PFSK-1 (cell line): ENCODE measurements around the gene PRMT1.

Experiments
- FOXP2 ChIP-seq: optimal IDR thresholded peaks from 2 replicates; pipeline ENCODE3; 2011; ENCODE audit warnings: borderline replicate concordance, control low read depth, inconsistent platforms; ENCODE audit not compliant: insufficient read depth; ENCODE audit errors: extremely low read length, extremely low read depth
- POLR2AphosphoS5 ChIP-seq: IDR thresholded peaks from 2 replicates; pipeline ENCODE4 v1.6.1; 2012; ENCODE audit warnings: low read depth, mild to moderate bottlenecking, control low read depth, low read length, moderate library complexity
- SIN3A ChIP-seq: IDR thresholded peaks from 2 replicates; pipeline ENCODE4 v1.6.1; 2012; ENCODE audit warnings: mild to moderate bottlenecking, low read length, moderate library complexity, borderline replicate concordance; ENCODE audit not compliant: insufficient read depth
- TAF1 ChIP-seq: IDR thresholded peaks from 2 replicates; pipeline ENCODE4 v1.6.1; 2012; ENCODE audit warnings: low read length, control low read depth, borderline replicate concordance; ENCODE audit not compliant: insufficient read depth
- TF ChIP-seq, protein P1 (sequence below), 2 experiments: IDR thresholded peaks; 2 replicates each; pipeline versions ENCODE4 v1.6.1 to v1.8.0; 2011 to 2012; ENCODE audit warnings: low read depth in 2 of 2, low read length in 2 of 2, control low read depth in 1 of 2, inconsistent platforms in 1 of 2, mild to moderate bottlenecking in 1 of 2, moderate library complexity in 1 of 2; ENCODE audit not compliant: insufficient read depth in 1 of 2

PRMT1 gene

GRCh38 chr19:49632576-49632975 is 44.5 kb upstream of the PRMT1 start:
- TF ChIP-seq TAF1 (no peak), FOXP2 (no peak), POLR2AphosphoS5 (no peak), SIN3A (no peak)
- TF ChIP-seq, protein P1, sequence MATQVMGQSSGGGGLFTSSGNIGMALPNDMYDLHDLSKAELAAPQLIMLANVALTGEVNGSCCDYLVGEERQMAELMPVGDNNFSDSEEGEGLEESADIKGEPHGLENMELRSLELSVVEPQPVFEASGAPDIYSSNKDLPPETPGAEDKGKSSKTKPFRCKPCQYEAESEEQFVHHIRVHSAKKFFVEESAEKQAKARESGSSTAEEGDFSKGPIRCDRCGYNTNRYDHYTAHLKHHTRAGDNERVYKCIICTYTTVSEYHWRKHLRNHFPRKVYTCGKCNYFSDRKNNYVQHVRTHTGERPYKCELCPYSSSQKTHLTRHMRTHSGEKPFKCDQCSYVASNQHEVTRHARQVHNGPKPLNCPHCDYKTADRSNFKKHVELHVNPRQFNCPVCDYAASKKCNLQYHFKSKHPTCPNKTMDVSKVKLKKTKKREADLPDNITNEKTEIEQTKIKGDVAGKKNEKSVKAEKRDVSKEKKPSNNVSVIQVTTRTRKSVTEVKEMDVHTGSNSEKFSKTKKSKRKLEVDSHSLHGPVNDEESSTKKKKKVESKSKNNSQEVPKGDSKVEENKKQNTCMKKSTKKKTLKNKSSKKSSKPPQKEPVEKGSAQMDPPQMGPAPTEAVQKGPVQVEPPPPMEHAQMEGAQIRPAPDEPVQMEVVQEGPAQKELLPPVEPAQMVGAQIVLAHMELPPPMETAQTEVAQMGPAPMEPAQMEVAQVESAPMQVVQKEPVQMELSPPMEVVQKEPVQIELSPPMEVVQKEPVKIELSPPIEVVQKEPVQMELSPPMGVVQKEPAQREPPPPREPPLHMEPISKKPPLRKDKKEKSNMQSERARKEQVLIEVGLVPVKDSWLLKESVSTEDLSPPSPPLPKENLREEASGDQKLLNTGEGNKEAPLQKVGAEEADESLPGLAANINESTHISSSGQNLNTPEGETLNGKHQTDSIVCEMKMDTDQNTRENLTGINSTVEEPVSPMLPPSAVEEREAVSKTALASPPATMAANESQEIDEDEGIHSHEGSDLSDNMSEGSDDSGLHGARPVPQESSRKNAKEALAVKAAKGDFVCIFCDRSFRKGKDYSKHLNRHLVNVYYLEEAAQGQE (IDR thresholded peaks at IDR 0.05; ENCODE audit: insufficient read depth in 1 of 2, low read depth in 2 of 2, low read length in 2 of 2) = no peak

DNA sequence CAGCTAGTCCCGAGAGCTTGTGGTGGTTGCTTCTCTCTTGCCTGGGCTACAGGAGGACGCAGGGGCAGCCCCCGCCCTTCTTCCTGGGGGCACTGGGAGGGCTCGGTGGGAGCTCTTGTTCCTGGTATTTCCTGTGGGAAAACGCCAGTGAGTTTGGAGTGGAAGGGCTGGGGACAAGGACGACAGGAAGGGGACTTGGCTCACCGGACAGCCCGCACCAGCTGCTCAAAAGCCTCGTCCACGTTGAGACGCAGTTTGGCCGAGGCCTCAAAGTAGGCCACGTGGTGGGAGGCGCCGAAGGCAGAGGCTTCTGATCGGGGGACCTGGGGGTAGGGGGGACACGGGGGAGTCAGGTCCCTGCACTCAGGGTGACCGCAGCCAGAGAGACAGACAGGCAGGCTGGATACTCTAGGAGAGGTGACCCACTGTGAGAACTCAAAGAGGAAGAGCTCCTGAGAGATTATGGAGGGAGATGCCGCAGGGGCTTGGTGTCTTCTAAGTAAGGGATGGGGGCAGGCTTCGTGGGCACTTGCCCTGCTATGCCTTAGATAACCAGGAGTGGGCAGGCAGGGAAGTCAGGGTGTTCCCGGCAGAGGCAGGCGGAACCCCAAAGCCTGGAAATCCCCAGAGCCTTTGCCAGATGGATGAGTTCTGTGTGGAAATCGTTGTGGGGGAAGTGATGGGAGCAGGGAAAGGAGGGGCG is 41.4 kb upstream of the PRMT1 start:
- TF ChIP-seq, protein P1 (IDR thresholded peaks at IDR 0.05; ENCODE audit: insufficient read depth in 1 of 2, low read depth in 2 of 2, low read length in 2 of 2) = no peak
- TF ChIP-seq SIN3A (no peak), TAF1 (no peak), POLR2AphosphoS5 (no peak), FOXP2 (no peak)

DNA sequence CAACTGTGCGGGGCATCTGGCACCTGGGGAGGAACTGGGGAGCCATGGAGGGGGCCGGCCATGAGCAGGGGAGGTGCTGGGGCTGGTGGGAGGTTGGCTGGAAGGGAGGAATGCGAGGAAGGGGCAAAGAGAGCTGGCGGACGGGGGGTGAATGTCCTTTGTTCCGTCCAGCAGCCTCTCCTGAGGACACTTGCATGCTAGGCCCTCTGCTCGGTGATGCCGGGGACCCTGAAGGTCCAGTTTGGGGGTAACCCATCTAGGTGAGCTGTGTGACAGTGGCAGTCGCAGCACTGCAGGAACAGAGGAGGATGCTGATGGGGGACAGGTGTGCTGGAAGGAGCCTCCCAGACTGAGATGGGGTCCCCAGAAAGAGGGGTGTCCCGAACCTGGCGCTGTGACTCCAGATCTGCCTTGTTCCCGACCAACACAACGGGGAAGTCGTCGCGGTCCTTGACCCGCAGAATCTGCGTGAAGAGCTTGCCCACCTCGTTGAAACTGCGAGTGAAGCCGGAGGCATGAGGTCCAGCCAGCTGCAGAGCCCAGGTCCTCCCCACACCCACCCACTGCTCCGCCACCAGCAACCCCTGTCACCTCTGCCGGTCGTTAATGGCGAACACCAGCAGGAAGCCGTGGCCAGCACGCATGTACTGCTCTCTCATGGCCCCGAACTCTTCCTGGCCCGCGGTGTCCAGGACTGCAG is 40.7 kb upstream of the PRMT1 start:
- TF ChIP-seq POLR2AphosphoS5 (no peak), FOXP2 (no peak), SIN3A (no peak), TAF1 (no peak)
- TF ChIP-seq, protein P1 (IDR thresholded peaks at IDR 0.05; ENCODE audit: insufficient read depth in 1 of 2, low read depth in 2 of 2, low read length in 2 of 2) = no peak

DNA sequence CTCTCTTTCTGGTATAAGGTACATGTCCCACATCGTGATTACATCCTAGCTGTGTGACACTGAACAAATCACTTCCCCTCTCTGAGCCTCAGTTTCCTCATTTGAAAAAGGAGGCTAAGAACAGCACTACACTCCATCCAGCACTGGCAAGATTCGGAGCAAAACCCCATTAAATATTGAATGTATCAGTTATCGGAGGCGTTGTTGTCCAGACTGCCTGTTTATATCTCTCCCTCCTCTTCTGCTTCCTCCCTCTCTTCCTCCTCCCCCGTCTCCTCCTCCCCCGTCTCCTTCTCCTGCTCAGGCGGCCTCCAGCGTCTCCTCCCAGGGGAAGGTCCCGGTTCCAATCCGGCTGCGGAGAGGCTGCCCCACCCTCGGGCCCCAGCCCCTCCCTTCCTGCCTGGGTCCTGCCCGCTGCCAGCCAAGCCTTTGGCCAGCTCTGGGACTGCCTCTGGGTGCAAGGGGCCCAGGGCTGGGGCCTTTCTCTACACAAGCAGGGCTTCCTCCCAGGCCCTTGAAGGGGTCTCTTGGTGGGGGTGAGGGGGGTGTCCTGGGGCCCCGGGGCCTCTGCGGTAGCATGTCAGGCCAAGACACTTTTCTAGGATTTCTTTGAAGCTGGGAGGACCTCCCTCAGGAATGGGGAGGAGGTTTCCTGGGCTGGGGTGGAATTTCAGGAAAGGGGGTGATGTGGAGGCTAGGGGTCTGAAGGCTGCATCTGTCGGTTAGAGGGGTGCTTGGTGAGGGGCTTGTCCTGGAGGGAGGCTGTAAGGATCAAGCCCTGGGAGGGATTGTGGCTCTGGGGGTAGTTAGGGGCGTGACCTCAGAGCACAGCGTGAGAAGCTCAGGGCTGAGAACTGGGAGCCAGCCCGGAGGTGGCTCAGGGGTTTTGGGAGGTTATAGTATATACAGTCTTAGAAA is 39.0 kb upstream of the PRMT1 start:
- TF ChIP-seq, protein P1 (IDR thresholded peaks at IDR 0.05; ENCODE audit: insufficient read depth in 1 of 2, low read depth in 2 of 2, low read length in 2 of 2) = no peak
- TF ChIP-seq FOXP2 (peak; percentile 71), POLR2AphosphoS5 (no peak; the same call in 1 of the 2 replicates), SIN3A (no peak), TAF1 (0 out of 2 replicates have a peak, but pooled peaks have one; percentile 23)
